ENCODE measurements around the gene BCORL1. TPM values are rescaled to one million over a fixed set of nuclear protein-coding genes. Genes with fewer than 3 reads are reported as not detected.

The BCORL1 gene
- polyA plus RNA-seq, 3 donors from 2014 or later = 0.59 to 2.8 TPM; not detected in 1

GRCh38 chrX:130106071-130106470 lies 123.6 kb downstream of the BCORL1 start:
- no peak for DNase-seq
- H3K4me1 Mint-ChIP-seq = peaks cover 72 to 74% of the 10 kb centered on the region in 2 donors
- peak overlapping the region; percentile 55 to 85 (median 82) for H3K27ac Mint-ChIP-seq
- no peaks in the 10 kb centered on the region for H3K9me3 Mint-ChIP-seq
- peak overlapping the region; percentile 39 to 78 (median 54) for H3K4me3 Mint-ChIP-seq
- H3K27me3 Mint-ChIP-seq (ENCODE audit: low read depth in 3 of 3) = peaks cover 0 to 6% (median 5%) of the 10 kb centered on the region in 3 donors
- H3K36me3 Mint-ChIP-seq = peaks cover 0 to under 1% (median 0%) of the 10 kb centered on the region in 3 donors

Other genes starting within 250 kb of the BCORL1 start
- gene XPNPEP2, start 243.7 kb upstream of the BCORL1 start, polyA plus RNA-seq = 1 to 10 TPM in 2 of 3 donors, under 1 TPM in 1; 0.60 to 2.9 (median 2.7) TPM
- gene SASH3, start 202.7 kb upstream of the BCORL1 start, polyA plus RNA-seq = 100 to 1,000 TPM; 254 to 569 (median 270) TPM
- gene ZDHHC9, start 138.7 kb upstream of the BCORL1 start, polyA plus RNA-seq = 1 to 10 TPM; 1.4 to 2.2 (median 1.6) TPM
- 10 to 100 TPM in 1 of 3 donors, 1 to 10 TPM in 2; 1.9 to 10.8 (median 5.5) TPM for gene UTP14A, start 76.5 kb upstream of the BCORL1 start, polyA plus RNA-seq
- gene ELF4, start 127.9 kb downstream of the BCORL1 start, polyA plus RNA-seq = 10 to 100 TPM; 12.3 to 44.9 (median 14.7) TPM
- gene AIFM1, start 183.2 kb downstream of the BCORL1 start, polyA plus RNA-seq = 10 to 100 TPM; 20.1 to 31.0 (median 29.0) TPM
- gene RAB33A, start 189.3 kb downstream of the BCORL1 start, polyA plus RNA-seq = 10 to 100 TPM; 10.5 to 20.9 (median 15.1) TPM